Astrocyte (in vitro differentiated cells and primary cell): ENCODE data around the gene AHNAK2. TPM values are rescaled to one million over a fixed set of nuclear protein-coding genes. Genes with fewer than 3 reads are reported as not detected.
A peak's percentile ranks its signal among the peaks of the same experiment; 100 is the strongest.

Experiments used
- DNase-seq: peaks from one replicate; pipeline ENCODE4 v3.0.0-alpha.2; 2010; ENCODE audit warnings: low read depth
- FAIRE-seq: peaks from 2 replicates; lab custom pipeline; 2011; peaks lifted over from hg19 to GRCh38; lab: Jason Lieb, UNC
- H2AFZ ChIP-seq: 2 replicates; pipeline ENCODE4 v1.6.0; 2012; ENCODE audit warnings: low read depth, low read length, inconsistent platforms
- H3K27ac ChIP-seq: 2 replicates; pipeline ENCODE4 v1.5.1; 2011; ENCODE audit warnings: low read depth, low read length, inconsistent platforms
- H3K27me3 ChIP-seq: 2 replicates; pipeline ENCODE4 v1.6.0; 2011; ENCODE audit warnings: low read length, inconsistent platforms; ENCODE audit not compliant: insufficient read depth
- H3K36me3 ChIP-seq: 2 replicates; pipeline ENCODE4 v1.5.1; 2011; ENCODE audit warnings: low read length, inconsistent platforms; ENCODE audit not compliant: insufficient read depth
- H3K4me1 ChIP-seq: 2 replicates; pipeline ENCODE4 v1.5.1; 2011; ENCODE audit warnings: low read length, inconsistent platforms; ENCODE audit not compliant: insufficient read depth
- H3K4me2 ChIP-seq: 2 replicates; pipeline ENCODE4 v1.6.0; 2012; ENCODE audit warnings: low read length, inconsistent platforms
- H3K4me3 ChIP-seq: 2 replicates; pipeline ENCODE4 v1.5.1; 2011; ENCODE audit warnings: low read depth, mild to moderate bottlenecking, low read length, inconsistent platforms; ENCODE audit not compliant: insufficient read depth
- H3K79me2 ChIP-seq: 2 replicates; pipeline ENCODE4 v1.6.0; 2012; ENCODE audit warnings: mild to moderate bottlenecking, low read length, inconsistent platforms; ENCODE audit not compliant: insufficient read depth
- H3K9ac ChIP-seq: 2 replicates; pipeline ENCODE4 v1.6.0; 2012; ENCODE audit warnings: mild to moderate bottlenecking, low read length, inconsistent platforms
- H3K9me3 ChIP-seq: 2 replicates; pipeline ENCODE4 v1.5.1; 2012; ENCODE audit warnings: low read depth, mild to moderate bottlenecking, low read length, inconsistent platforms; ENCODE audit not compliant: insufficient read depth
- H4K20me1 ChIP-seq: 2 replicates; pipeline ENCODE4 v1.6.0; 2012; ENCODE audit warnings: low read length, inconsistent platforms; ENCODE audit not compliant: insufficient read depth
- H3K27ac Mint-ChIP-seq: one replicate; pipeline ENCODE4 v1.8.0; 2021; ENCODE audit warnings: mild to moderate bottlenecking, mixed read lengths; ENCODE audit not compliant: unreplicated experiment
- H3K27me3 Mint-ChIP-seq: one replicate; pipeline ENCODE4 v1.8.0; 2021; ENCODE audit warnings: low read depth, mixed read lengths; ENCODE audit not compliant: unreplicated experiment
- H3K36me3 Mint-ChIP-seq: one replicate; pipeline ENCODE4 v1.8.0; 2021; ENCODE audit warnings: low read depth, mixed read lengths; ENCODE audit not compliant: unreplicated experiment
- H3K4me1 Mint-ChIP-seq: one replicate; pipeline ENCODE4 v1.8.0; 2021; ENCODE audit warnings: low read depth, mixed read lengths; ENCODE audit not compliant: unreplicated experiment
- H3K4me3 Mint-ChIP-seq: one replicate; pipeline ENCODE4 v1.8.0; 2021; ENCODE audit warnings: mild to moderate bottlenecking, moderate library complexity, mixed read lengths; ENCODE audit not compliant: unreplicated experiment
- H3K9me3 Mint-ChIP-seq: one replicate; pipeline ENCODE4 v1.8.0; 2021; ENCODE audit warnings: mild to moderate bottlenecking, mixed read lengths; ENCODE audit not compliant: unreplicated experiment
- CTCF ChIP-seq: IDR thresholded peaks from 2 replicates; pipeline ENCODE4 v1.5.1; 2011; ENCODE audit warnings: low read depth, mild to moderate bottlenecking, inconsistent platforms, low read length, moderate library complexity; ENCODE audit not compliant: insufficient read depth
- EZH2 ChIP-seq: IDR thresholded peaks from 2 replicates; pipeline ENCODE4 v1.6.1; 2012; ENCODE audit warnings: mild to moderate bottlenecking, low read length, inconsistent platforms; ENCODE audit not compliant: insufficient read depth
- total RNA-seq: library from RNA; stranded (reverse); gene quantifications from 2 replicates; pipeline ENCODE4 v1.2.1, GENCODE V29; 2021

Gene AHNAK2
- total RNA-seq, 1 donor from 2014 or later: 44.7 TPM

DNA sequence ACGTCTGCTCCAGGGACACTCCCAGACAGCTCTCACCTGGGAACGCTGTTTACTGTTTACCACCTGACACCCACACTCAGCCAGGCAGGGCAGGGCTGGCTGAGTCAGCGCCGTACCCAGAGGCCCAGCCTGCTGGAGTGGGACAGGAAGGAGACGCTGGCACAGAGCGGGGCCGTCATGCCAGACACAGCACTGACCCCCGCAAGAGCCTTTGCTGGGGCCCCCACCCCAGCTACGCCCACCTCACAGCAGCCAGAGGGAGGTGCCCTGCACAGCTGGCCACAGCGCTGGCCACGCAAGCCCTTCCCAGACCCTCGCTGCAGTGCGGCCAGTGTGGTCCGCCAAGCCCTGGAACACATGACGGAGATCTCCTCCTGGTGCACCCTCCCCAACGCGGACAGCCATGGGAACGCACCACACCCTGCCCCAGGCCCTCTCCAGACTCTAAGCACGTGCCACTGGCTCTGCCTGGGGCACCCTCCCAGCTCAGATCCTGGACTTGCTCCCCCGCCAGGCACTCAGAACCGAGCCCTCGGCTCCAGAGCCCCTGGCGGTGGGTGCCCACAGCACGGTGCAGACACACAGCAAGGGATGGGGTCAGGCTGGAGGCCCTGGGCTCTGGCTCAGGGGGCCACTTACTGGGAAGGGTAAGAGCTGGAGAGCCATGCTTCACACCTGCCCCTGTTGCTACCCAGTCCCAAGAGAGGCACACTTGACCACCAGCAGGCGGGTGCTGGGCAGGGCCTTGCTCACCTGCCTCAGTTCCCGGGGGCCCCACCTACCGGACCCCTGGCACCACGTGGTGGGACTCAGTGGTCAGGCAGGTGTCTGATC lies 5.7 kb downstream of the AHNAK2 start:
- H3K9ac ChIP-seq: peak overlapping the region; percentile 79
- Mint-ChIP-seq H3K27ac (peak overlapping the region; percentile 78), H3K36me3 (no peaks in the 10 kb centered on the region), H3K9me3 (no peaks in the 10 kb centered on the region), H3K4me3 (peak overlapping the region; percentile 27), H3K4me1 (peaks cover 19% of the 10 kb centered on the region), H3K27me3 (peaks cover 5% of the 10 kb centered on the region)
- no peaks in the 10 kb centered on the region for H3K9me3 ChIP-seq
- peaks cover 21% of the 10 kb centered on the region for H4K20me1 ChIP-seq
- peak overlapping the region; percentile 87 for H3K27ac ChIP-seq
- FAIRE-seq (no peak), DNase-seq (peak; percentile 46)
- peaks cover 22% of the 10 kb centered on the region for H3K79me2 ChIP-seq
- no peaks in the 10 kb centered on the region for H3K36me3 ChIP-seq
- H3K27me3 ChIP-seq: no peaks in the 10 kb centered on the region
- peaks cover 80% of the 10 kb centered on the region for H3K4me1 ChIP-seq
- H3K4me2 ChIP-seq: peak overlapping the region; percentile 79
- no peak overlapping the region for H3K4me3 ChIP-seq
- peak overlapping the region; percentile 24 for H2AFZ ChIP-seq
- TF ChIP-seq EZH2: no peak
- TF ChIP-seq CTCF: no peak

DNA sequence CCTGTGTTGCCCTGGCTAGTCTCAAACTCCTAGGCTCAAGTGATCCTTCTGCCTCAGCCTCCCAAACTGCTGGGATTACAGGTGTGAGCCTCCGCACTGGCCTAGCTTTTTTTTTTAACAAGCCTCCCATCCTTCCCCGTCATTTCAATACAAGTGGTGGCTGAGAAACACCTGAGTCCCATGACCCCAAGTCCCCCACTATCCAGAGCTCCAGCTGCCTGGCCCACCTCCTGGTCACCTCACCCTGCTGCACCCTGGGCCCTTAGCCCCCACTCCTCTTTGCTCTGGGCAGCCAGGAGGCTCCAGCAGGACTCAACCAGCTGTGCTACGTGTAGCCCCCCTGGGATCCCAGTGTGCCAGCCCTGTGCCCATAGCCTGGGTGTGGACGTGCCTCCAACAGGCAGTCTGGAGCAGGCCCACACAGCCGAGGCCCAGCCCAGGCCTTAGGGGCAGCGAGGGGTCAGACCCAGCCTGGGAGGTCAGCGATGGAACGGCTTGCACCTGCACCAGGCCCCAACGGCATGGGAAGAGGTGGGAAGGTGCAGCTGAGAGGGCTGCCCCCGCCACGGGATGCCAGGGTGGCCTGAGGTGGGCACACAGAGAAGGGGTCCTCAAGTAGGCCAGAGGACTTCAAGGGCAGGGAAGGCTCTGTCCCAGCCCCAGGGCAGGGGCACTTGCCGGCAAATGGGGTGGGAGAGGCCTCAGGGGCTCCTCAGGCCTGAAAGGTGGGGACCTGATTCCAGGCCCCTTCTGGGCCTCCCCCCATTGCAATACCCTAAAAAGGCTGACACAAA lies 6.5 kb downstream of the AHNAK2 start:
- Histone ChIP-seq H3K36me3 (no peaks in the 10 kb centered on the region), H3K4me2 (peak overlapping the region; percentile 79), H3K4me3 (no peak overlapping the region), H3K79me2 (peaks cover 14% of the 10 kb centered on the region), H3K9me3 (no peaks in the 10 kb centered on the region), H3K27me3 (no peaks in the 10 kb centered on the region), H4K20me1 (peaks cover 13% of the 10 kb centered on the region), H3K9ac (peak overlapping the region; percentile 79), H2AFZ (no peak overlapping the region), H3K4me1 (peaks cover 77% of the 10 kb centered on the region), H3K27ac (peak overlapping the region; percentile 87)
- peak overlapping the region; percentile 69 for H3K27ac Mint-ChIP-seq
- FAIRE-seq (no peak), DNase-seq (no peak)
- peaks cover 19% of the 10 kb centered on the region for H3K4me1 Mint-ChIP-seq
- H3K4me3 Mint-ChIP-seq: peak overlapping the region; percentile 34
- H3K36me3 Mint-ChIP-seq: no peaks in the 10 kb centered on the region
- peaks cover 5% of the 10 kb centered on the region for H3K27me3 Mint-ChIP-seq
- H3K9me3 Mint-ChIP-seq: no peaks in the 10 kb centered on the region
- TF ChIP-seq CTCF (no peak), EZH2 (no peak)
